HL-60/S4 (cell line): Measurements from ENCODE around the gene NPTN.
"Not testable (repeated sequence)": the region's sequence is repeated elsewhere in the genome, so short reads cannot be mapped to it uniquely, and the experiment has no call there.

Experiments used
- in situ Hi-C: fragments of 300-500 bp; cut with MboI; formaldehyde crosslinking; loops from 2 replicates; pipeline ENCODE4 v1.14.3; 2022; ENCODE audit warnings: low sequenced_read_pairs

NPTN gene

GRCh38 chr15:73601451-73602445 is 31.4 kb downstream of the NPTN start:
- in situ Hi-C loops = no loop called here

GRCh38 chr15:73600413-73601335 is 32.5 kb downstream of the NPTN start:
- in situ Hi-C loops = no loop called here

GRCh38 chr15:73599934-73600333 is 33.3 kb downstream of the NPTN start:
- in situ Hi-C loops = no loop called here

- in situ Hi-C loops = no loop called here
These were observed 34.5 kb downstream of the NPTN start for GRCh38 chr15:73598530-73599160.

GRCh38 chr15:73597036-73597638 is 36.1 kb downstream of the NPTN start:
- in situ Hi-C loops = no loop called here

- in situ Hi-C loops = no loop called here
These were observed 37.0 kb downstream of the NPTN start for GRCh38 chr15:73596174-73596573.

GRCh38 chr15:73594109-73594508 is 39.1 kb downstream of the NPTN start:
- in situ Hi-C loops = no loop called here

- in situ Hi-C loops = no loop called here
These were observed 39.7 kb downstream of the NPTN start for GRCh38 chr15:73593304-73594074.

- in situ Hi-C loops = no loop called here
These were observed 42.9 kb downstream of the NPTN start for GRCh38 chr15:73590263-73590662.

- in situ Hi-C loops = no loop called here
These were observed 43.4 kb downstream of the NPTN start for GRCh38 chr15:73589766-73590165.

GRCh38 chr15:73585871-73586654 is 47.1 kb downstream of the NPTN start:
- in situ Hi-C loops = no loop called here

- in situ Hi-C loops = no loop called here
These were observed 48.3 kb downstream of the NPTN start for GRCh38 chr15:73584699-73585420.

- in situ Hi-C loops = no loop called here
These were observed 49.6 kb downstream of the NPTN start for GRCh38 chr15:73583544-73583943.

GRCh38 chr15:73582851-73583379 is 50.3 kb downstream of the NPTN start:
- in situ Hi-C loops = no loop called here

GRCh38 chr15:73578026-73578425 is 55.2 kb downstream of the NPTN start:
- in situ Hi-C loops = no loop called here

GRCh38 chr15:73577593-73577992 is 55.6 kb downstream of the NPTN start:
- in situ Hi-C loops = not testable (repeated sequence)

GRCh38 chr15:73575636-73576247 is 57.4 kb downstream of the NPTN start:
- in situ Hi-C loops = no loop called here

GRCh38 chr15:73573572-73573971 is 59.6 kb downstream of the NPTN start:
- in situ Hi-C loops = no loop called here
